GM12878 (cell line): ENCODE measurements around the gene MSRB2. TPM values are rescaled to one million over a fixed set of nuclear protein-coding genes. Genes with fewer than 3 reads are reported as not detected.

Experiments used
- ATAC-seq: fragments of 200-7000 bp; cut with Tn5 transposase; 3 replicates; pipeline ENCODE4 v1.9.1; 2020; ENCODE audit warnings: mild to moderate bottlenecking, moderate library complexity
- BruUV-seq: library from RNA; stranded (reverse); fragments of 400-500 nt; replicated peaks from 2 replicates; lab custom pipeline; 2021; lab: Mats Ljungman, UMichigan
- CTCF ChIA-PET: fragments of 300-600 bp; sonication (Branson Sonifier 250); formaldehyde crosslinking; extraction: SDS; loops from one replicate; lab custom pipeline; 2021; ENCODE audit warnings: inconsistent platforms; lab: Yijun Ruan, JAX
- POLR2A ChIA-PET: fragments of 350-600 bp; formaldehyde crosslinking; extraction: SDS; loops from one replicate; lab custom pipeline; 2021; ENCODE audit warnings: inconsistent platforms; lab: Charles Lee
- RAD21 ChIA-PET: fragments of 300-600 bp; sonication (Branson Sonifier 250); formaldehyde crosslinking; loops from one replicate; lab custom pipeline; 2023; ENCODE audit warnings: antibody characterized with exemption; ENCODE audit not compliant: unreplicated experiment; lab: Charles Lee
- SMC1A ChIA-PET: fragments of 300-600 bp; sonication (Branson Sonifier 250); formaldehyde crosslinking; loops from one replicate; lab custom pipeline; 2023; ENCODE audit not compliant: unreplicated experiment, uncharacterized antibody; lab: Charles Lee
- DNase-seq: peaks from one replicate; pipeline ENCODE4 v3.0.0-alpha.2; 2011; ENCODE audit warnings: low read depth, low spot score
- FAIRE-seq: peaks from 3 replicates; lab custom pipeline; 2011; peaks lifted over from hg19 to GRCh38; lab: Jason Lieb, UNC
- H2AFZ ChIP-seq: 2 replicates; pipeline ENCODE4 v1.6.0; 2011; ENCODE audit warnings: low read depth, low read length, control low read depth; ENCODE audit not compliant: control insufficient read depth
- H3K27ac ChIP-seq: 2 replicates; pipeline ENCODE4 v1.5.1; 2011; ENCODE audit warnings: control low read depth; ENCODE audit not compliant: control insufficient read depth, insufficient read depth
- H3K27me3 ChIP-seq, 2 experiments: replicated peaks in 1 of 2; 2 replicates each; pipeline versions ENCODE4 v1.6.0 to v1.6.1; 2011; ENCODE audit warnings: low read length in 1 of 2; ENCODE audit not compliant: control insufficient read depth in 2 of 2, insufficient read depth in 2 of 2
- H3K36me3 ChIP-seq, 2 experiments: 2 replicates each; pipeline ENCODE4 v1.5.1; 2011; ENCODE audit warnings: low read length in 1 of 2; ENCODE audit not compliant: control insufficient read depth in 2 of 2, insufficient read depth in 2 of 2
- H3K4me1 ChIP-seq: 2 replicates; pipeline ENCODE4 v1.6.1; 2011; ENCODE audit warnings: mild to moderate bottlenecking, low read length, moderate library complexity, mixed read lengths; ENCODE audit not compliant: control insufficient read depth, insufficient read depth
- H3K4me2 ChIP-seq: 2 replicates; pipeline ENCODE4 v1.6.0; 2011; ENCODE audit warnings: control low read depth; ENCODE audit not compliant: control insufficient read depth, insufficient read depth
- H3K4me3 ChIP-seq: fragments of 200-600 bp; sonication (generic); 2 replicates; pipeline ENCODE4 v1.5.1; 2016
- H3K79me2 ChIP-seq: 2 replicates; pipeline ENCODE4 v1.6.0; 2011; ENCODE audit warnings: low read length; ENCODE audit not compliant: control insufficient read depth, insufficient read depth
- H3K9ac ChIP-seq: 2 replicates; pipeline ENCODE4 v1.8.0; 2011; ENCODE audit warnings: low read length, control low read depth, mixed read lengths; ENCODE audit not compliant: control insufficient read depth, insufficient read depth
- H3K9me3 ChIP-seq: replicated peaks from 3 replicates; pipeline ENCODE4 v1.5.1; 2011; ENCODE audit warnings: mild to moderate bottlenecking, low read length; ENCODE audit not compliant: control insufficient read depth, insufficient read depth
- H4K20me1 ChIP-seq: 2 replicates; pipeline ENCODE4 v1.6.0; 2011; ENCODE audit not compliant: control insufficient read depth, insufficient read depth
- BCL11A ChIP-seq: IDR thresholded peaks from 2 replicates; pipeline ENCODE4 v1.6.1; 2011; ENCODE audit warnings: low read depth, low read length
- IKZF2 ChIP-seq, 2 experiments: fragments of 450-650 bp; IDR thresholded peaks; 2 replicates each; pipeline ENCODE4 v1.6.1; 2017; ENCODE audit warnings: mild to moderate bottlenecking in 2 of 2, moderate library complexity in 2 of 2
- MEF2B ChIP-seq: fragments of 450-650 bp; IDR thresholded peaks from 2 replicates; pipeline ENCODE4 v1.6.1; 2018; ENCODE audit warnings: mild to moderate bottlenecking, moderate library complexity; ENCODE audit not compliant: partially characterized antibody, poor library complexity, severe bottlenecking
- NRF1 ChIP-seq: conservative IDR thresholded peaks from 2 replicates; pipeline ENCODE4 v1.6.1; 2011; ENCODE audit warnings: mild to moderate bottlenecking, low read depth, low read length, improper control_type of control experiment
- PML ChIP-seq: IDR thresholded peaks from 2 replicates; pipeline ENCODE4 v1.6.1; 2012; ENCODE audit warnings: low read length, inconsistent platforms
- SMAD5 ChIP-seq: IDR thresholded peaks from 2 replicates; pipeline ENCODE4 v1.6.1; 2016; ENCODE audit warnings: antibody characterized with exemption, low read depth
- SREBF1 ChIP-seq: IDR thresholded peaks from 2 replicates; pipeline ENCODE4 v1.6.1; 2012; ENCODE audit warnings: mild to moderate bottlenecking, low read length
- ZNF384 ChIP-seq: IDR thresholded peaks from 2 replicates; pipeline ENCODE4 v1.6.1; 2012; ENCODE audit warnings: low read depth, mild to moderate bottlenecking, low read length, improper control_type of control experiment, borderline replicate concordance
- ZSCAN29 ChIP-seq: fragments of 450-650 bp; IDR thresholded peaks from 2 replicates; pipeline ENCODE4 v1.6.1; 2017; ENCODE audit warnings: mild to moderate bottlenecking, moderate library complexity
- ZZZ3 ChIP-seq: IDR thresholded peaks from 2 replicates; pipeline ENCODE4 v1.6.1; 2011; ENCODE audit warnings: low read depth; ENCODE audit not compliant: control insufficient read depth, insufficient read length
- WGBS: methylation state at CpG from one replicate; pipeline ENCODE4 v1.1.6; 2016; ENCODE audit warnings: low lambda C conversion rate; ENCODE audit not compliant: insufficient replicate concordance, insufficient coverage; ENCODE audit errors: missing lambda C conversion rate; 5-methylcytosine and 5-hydroxymethylcytosine counted together
- in situ Hi-C: fragments of 300-500 bp; cut with MboI; formaldehyde crosslinking; loops from 9 replicates; pipeline ENCODE4 v1.14.3; 2018; ENCODE audit warnings: mixed read lengths
- intact Hi-C: fragments of 100-400 bp; cut with micrococcal nuclease; formaldehyde crosslinking; loops from one replicate; pipeline ENCODE4 v1.14.2; 2022; ENCODE audit not compliant: unreplicated experiment
- polyA plus RNA-seq, 11 experiments: library from polyadenylated mRNA; depleted of rRNA in 4 of 11; unstranded in 6 of 11; stranded (reverse) in 5 of 11; fragments of >200 nt; fragmentation: Nextera tagmentation in 4 of 11; fragmentation: Illumina TruSeq in 1 of 11; extraction: Ambion mirVana in 4 of 11; extraction: Trizol in 1 of 11; gene quantifications; 1 replicate in 1 of 11; 2 replicates in 10 of 11; pipeline versions ENCODE4 v1.2.1 to v1.2.3, GENCODE V29; 2011 to 2016; ENCODE audit warnings: inconsistent platforms in 2 of 11, missing spikeins in 2 of 11, low read depth in 1 of 11
- total RNA-seq, 4 experiments: library from RNA; depleted of rRNA in 3 of 4; stranded (reverse); fragments of >200 nt in 3 of 4; fragmentation: Illumina TruSeq in 1 of 4; extraction: Trizol in 1 of 4; gene quantifications; 2 replicates each; pipeline versions ENCODE4 v1.2.1 to v1.2.3, GENCODE V29; 2013 to 2021
- TF ChIP-seq, protein P1 (sequence below): fragments of 450-650 bp; IDR thresholded peaks from 2 replicates; pipeline ENCODE4 v1.6.1; 2017; ENCODE audit warnings: low read depth, mild to moderate bottlenecking, moderate library complexity
- TF ChIP-seq, protein P2 (sequence below): IDR thresholded peaks from 2 replicates; pipeline ENCODE4 v1.6.1; 2012; ENCODE audit warnings: low read length, inconsistent platforms
- TF ChIP-seq, protein P3 (sequence below): IDR thresholded peaks from 2 replicates; pipeline ENCODE4 v1.6.1; 2011; ENCODE audit warnings: borderline replicate concordance, low read depth, mild to moderate bottlenecking, moderate library complexity, low read length; ENCODE audit not compliant: insufficient read depth, poor library complexity, severe bottlenecking
- TF ChIP-seq, protein P4 (sequence below): IDR thresholded peaks from 2 replicates; pipeline ENCODE4 v1.6.1; 2011; ENCODE audit warnings: mild to moderate bottlenecking, low read depth, low read length, moderate library complexity; ENCODE audit not compliant: insufficient replicate concordance

Gene MSRB2
- total and polyA plus RNA-seq, 10 of the 15 experiments (the other 5 are each of a cell fraction or from before 2014, with no cell fraction given): 1.5 to 18.6 (median 6.2) TPM

DNA sequence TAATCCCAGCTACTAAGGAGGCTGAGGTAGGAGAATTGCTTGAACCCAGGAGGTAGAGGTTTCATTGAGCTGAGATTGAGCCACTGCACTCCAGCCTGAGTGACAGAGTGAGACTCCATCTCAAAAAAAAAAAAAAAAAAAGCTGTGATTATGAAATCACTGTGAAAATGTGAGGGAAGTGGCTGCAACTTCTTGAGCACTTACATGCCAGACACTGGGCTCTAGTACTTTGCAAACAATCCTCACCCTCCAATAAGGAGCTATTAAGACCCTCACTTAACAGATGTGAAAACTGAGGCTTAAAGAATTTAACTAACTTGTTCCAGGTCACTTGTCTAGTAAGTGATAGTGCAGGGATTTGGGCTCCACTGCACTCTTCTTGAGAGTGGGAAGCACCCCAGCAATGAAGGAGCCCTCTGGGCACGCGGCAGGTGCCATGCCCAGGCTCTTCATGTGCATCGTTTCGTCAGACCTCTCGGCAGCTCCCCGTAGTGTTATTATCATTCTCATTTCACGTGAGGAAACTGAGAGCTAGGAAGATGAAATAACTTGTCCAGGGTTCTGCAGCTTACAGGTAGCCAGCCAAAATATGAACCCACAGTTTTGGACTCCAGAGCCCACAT is 19.0 kb downstream of the MSRB2 start (continued):
- TF ChIP-seq, protein P1, sequence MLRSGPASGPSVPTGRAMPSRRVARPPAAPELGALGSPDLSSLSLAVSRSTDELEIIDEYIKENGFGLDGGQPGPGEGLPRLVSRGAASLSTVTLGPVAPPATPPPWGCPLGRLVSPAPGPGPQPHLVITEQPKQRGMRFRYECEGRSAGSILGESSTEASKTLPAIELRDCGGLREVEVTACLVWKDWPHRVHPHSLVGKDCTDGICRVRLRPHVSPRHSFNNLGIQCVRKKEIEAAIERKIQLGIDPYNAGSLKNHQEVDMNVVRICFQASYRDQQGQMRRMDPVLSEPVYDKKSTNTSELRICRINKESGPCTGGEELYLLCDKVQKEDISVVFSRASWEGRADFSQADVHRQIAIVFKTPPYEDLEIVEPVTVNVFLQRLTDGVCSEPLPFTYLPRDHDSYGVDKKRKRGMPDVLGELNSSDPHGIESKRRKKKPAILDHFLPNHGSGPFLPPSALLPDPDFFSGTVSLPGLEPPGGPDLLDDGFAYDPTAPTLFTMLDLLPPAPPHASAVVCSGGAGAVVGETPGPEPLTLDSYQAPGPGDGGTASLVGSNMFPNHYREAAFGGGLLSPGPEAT: no peak
- TF ChIP-seq SREBF1: no peak
- TF ChIP-seq, protein P2, sequence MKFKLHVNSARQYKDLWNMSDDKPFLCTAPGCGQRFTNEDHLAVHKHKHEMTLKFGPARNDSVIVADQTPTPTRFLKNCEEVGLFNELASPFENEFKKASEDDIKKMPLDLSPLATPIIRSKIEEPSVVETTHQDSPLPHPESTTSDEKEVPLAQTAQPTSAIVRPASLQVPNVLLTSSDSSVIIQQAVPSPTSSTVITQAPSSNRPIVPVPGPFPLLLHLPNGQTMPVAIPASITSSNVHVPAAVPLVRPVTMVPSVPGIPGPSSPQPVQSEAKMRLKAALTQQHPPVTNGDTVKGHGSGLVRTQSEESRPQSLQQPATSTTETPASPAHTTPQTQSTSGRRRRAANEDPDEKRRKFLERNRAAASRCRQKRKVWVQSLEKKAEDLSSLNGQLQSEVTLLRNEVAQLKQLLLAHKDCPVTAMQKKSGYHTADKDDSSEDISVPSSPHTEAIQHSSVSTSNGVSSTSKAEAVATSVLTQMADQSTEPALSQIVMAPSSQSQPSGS: no peak
- TF ChIP-seq, protein P3, sequence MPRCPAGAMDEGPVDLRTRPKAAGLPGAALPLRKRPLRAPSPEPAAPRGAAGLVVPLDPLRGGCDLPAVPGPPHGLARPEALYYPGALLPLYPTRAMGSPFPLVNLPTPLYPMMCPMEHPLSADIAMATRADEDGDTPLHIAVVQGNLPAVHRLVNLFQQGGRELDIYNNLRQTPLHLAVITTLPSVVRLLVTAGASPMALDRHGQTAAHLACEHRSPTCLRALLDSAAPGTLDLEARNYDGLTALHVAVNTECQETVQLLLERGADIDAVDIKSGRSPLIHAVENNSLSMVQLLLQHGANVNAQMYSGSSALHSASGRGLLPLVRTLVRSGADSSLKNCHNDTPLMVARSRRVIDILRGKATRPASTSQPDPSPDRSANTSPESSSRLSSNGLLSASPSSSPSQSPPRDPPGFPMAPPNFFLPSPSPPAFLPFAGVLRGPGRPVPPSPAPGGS: no peak
- TF ChIP-seq, all 136 proteins: peak for 0

DNA sequence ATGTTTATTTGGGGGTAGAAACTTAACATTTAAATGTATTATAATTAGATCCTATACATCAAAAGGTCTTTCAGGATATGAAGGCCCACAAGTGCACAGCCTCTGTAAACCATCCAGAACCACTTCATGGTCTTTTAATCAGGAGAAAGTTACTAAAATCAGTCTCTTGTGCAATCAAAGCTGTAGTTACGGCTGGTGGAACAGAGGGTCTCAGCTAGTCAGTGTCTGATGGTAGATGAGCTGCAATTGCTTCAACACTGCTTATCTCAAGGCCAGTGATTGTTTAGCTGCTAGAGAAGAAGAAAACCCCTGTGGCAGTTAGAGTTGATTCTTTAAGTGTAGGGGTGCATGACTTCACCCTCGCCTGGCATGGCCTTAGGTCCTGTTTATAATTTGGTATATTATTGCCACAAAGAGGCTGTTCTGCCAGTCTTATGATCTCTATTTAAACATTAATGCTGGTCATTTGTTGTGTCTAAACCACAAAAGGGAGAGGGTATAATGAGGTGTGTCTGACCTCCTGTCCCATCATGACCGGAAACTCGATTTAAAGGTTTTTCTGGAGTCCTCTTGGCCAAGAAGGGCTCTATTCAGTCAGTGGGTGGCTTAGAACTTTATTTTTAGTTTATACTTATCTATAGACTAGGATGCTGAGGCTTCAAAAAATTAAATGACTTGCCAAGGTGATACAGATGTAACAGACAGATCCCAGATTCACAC is 21.3 kb downstream of the MSRB2 start:
- in situ Hi-C loops (no loop called here), intact Hi-C loops (no loop called here)
- FAIRE-seq (no peak), DNase-seq (no peak), ATAC-seq (no peak)
- Histone ChIP-seq H2AFZ (no peak overlapping the region), H3K27ac (no peak overlapping the region), H3K4me3 (no peak overlapping the region), H3K9ac (no peak overlapping the region), H3K79me2 (no peaks in the 10 kb centered on the region), H3K36me3 (no peaks in the 10 kb centered on the region; a peak in 1 of 4 replicates), H3K4me2 (no peak overlapping the region), H3K9me3 (no peaks in the 10 kb centered on the region), H3K4me1 (no peaks in the 10 kb centered on the region), H4K20me1 (no peaks in the 10 kb centered on the region), H3K27me3 (no peaks in the 10 kb centered on the region)
- WGBS: 81% methylated on average over 4 of the region's 4 CpGs
- SMC1A ChIA-PET: no interaction called here
- RAD21 ChIA-PET: no interaction called here
- no TSS peak for BruUV-seq
- CTCF ChIA-PET: no interaction called here
- POLR2A ChIA-PET: no interaction called here
- TF ChIP-seq IKZF2 (IDR thresholded peaks at IDR 0.05) (no peak), MEF2B (no peak), ZZZ3 (no peak), BCL11A (no peak), SREBF1 (no peak), ZSCAN29 (no peak), SMAD5 (no peak), ZNF384 (no peak), PML (no peak), NRF1 (no peak)
- TF ChIP-seq, protein P4, sequence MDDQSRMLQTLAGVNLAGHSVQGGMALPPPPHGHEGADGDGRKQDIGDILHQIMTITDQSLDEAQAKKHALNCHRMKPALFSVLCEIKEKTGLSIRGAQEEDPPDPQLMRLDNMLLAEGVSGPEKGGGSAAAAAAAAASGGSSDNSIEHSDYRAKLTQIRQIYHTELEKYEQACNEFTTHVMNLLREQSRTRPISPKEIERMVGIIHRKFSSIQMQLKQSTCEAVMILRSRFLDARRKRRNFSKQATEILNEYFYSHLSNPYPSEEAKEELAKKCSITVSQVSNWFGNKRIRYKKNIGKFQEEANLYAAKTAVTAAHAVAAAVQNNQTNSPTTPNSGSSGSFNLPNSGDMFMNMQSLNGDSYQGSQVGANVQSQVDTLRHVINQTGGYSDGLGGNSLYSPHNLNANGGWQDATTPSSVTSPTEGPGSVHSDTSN: no peak
- TF ChIP-seq, protein P1: no peak
